B cell (primary cell): Measurements from ENCODE around the gene QSOX1.

Experiments
- CTCF ChIP-seq: fragments of 200-600 bp; IDR thresholded peaks from one replicate; pipeline ENCODE4 v1.8.0; 2022; ENCODE audit warnings: antibody characterized with exemption, mild to moderate bottlenecking
- EZH2 ChIP-seq: IDR thresholded peaks from 2 replicates; pipeline ENCODE4 v1.6.1; 2012; ENCODE audit warnings: borderline replicate concordance, low read depth, mild to moderate bottlenecking, moderate library complexity, low read length; ENCODE audit not compliant: insufficient read depth, poor library complexity, severe bottlenecking

- TF ChIP-seq CTCF (no peak), EZH2 (no peak)
Observed at GRCh38 chr1:180194048-180194425, 39.4 kb downstream of the QSOX1 start.
